Measurements from ENCODE around the gene GID4. TPM values are rescaled to one million over a fixed set of nuclear protein-coding genes. Genes with fewer than 3 reads are reported as not detected.

GID4 gene
- total RNA-seq, 6 donors from 2014 or later: 6.3 to 17.1 (median 9.8) TPM

GRCh38 chr17:18019838-18020154 is 19.4 kb upstream of the GID4 start:
- WGBS, 2 donors: 88 to 95% methylated on average over 2 of the region's 2 CpGs

GRCh38 chr17:18020971-18021370 is 18.2 kb upstream of the GID4 start:
- H3K36me3 ChIP-seq: peaks cover 0 to 46% (median 23%) of the 10 kb centered on the region in 4 donors
- DNase-seq: no peak

More at GRCh38 chr17:18019838-18020154, 19.4 kb upstream of the GID4 start:
- no peaks in the 10 kb centered on the region for H3K27me3 ChIP-seq
- H3K36me3 ChIP-seq: peaks cover 0 to 56% (median 32%) of the 10 kb centered on the region in 4 donors
- DNase-seq (no peak), ATAC-seq (ENCODE audit: low FRiP score in 2 of 2) (no peak)
- H3K27ac ChIP-seq: no peak overlapping the region
- TF ChIP-seq POLR2A (IDR thresholded peaks at IDR 0.05): no peak
- TF ChIP-seq POLR2AphosphoS5 (IDR thresholded peaks at IDR 0.05): no peak
- no peak for TF ChIP-seq CTCF (IDR thresholded peaks at IDR 0.05)
- TF ChIP-seq EP300 (IDR thresholded peaks at IDR 0.05): no peak
- H3K9me3 ChIP-seq: no peaks in the 10 kb centered on the region
- no peak overlapping the region for H3K4me3 ChIP-seq
- no peaks in the 10 kb centered on the region for H3K4me1 ChIP-seq

GRCh38 chr17:18021372-18021771 is 17.8 kb upstream of the GID4 start:
- DNase-seq: no peak
- no peaks in the 10 kb centered on the region for H3K27me3 ChIP-seq
- no peak overlapping the region for H3K4me3 ChIP-seq
- peaks cover 0 to 42% (median 22%) of the 10 kb centered on the region in 4 donors for H3K36me3 ChIP-seq
- no peak for TF ChIP-seq POLR2AphosphoS5 (IDR thresholded peaks at IDR 0.05)
- no peak for TF ChIP-seq EP300 (IDR thresholded peaks at IDR 0.05)
- TF ChIP-seq POLR2A (IDR thresholded peaks at IDR 0.05): no peak
- TF ChIP-seq CTCF (IDR thresholded peaks at IDR 0.05): no peak
- no peaks in the 10 kb centered on the region for H3K9me3 ChIP-seq
- WGBS, 2 donors: 95 to 98% methylated on average over 5 of the region's 5 CpGs
- no peak overlapping the region for H3K27ac ChIP-seq
- no peak for ATAC-seq (ENCODE audit: low FRiP score in 2 of 2)
- H3K4me1 ChIP-seq: peaks cover 0 to 3% (median under 1%) of the 10 kb centered on the region in 4 donors

More at GRCh38 chr17:18020971-18021370, 18.2 kb upstream of the GID4 start:
- H3K4me3 ChIP-seq: no peak overlapping the region
- TF ChIP-seq CTCF (IDR thresholded peaks at IDR 0.05) (no peak), POLR2A (IDR thresholded peaks at IDR 0.05) (no peak), EP300 (IDR thresholded peaks at IDR 0.05) (no peak), POLR2AphosphoS5 (IDR thresholded peaks at IDR 0.05) (no peak)
- H3K27ac ChIP-seq: no peak overlapping the region
- peaks cover 0 to 3% (median 0%) of the 10 kb centered on the region in 4 donors for H3K4me1 ChIP-seq
- H3K27me3 ChIP-seq: no peaks in the 10 kb centered on the region
- no peak for ATAC-seq (ENCODE audit: low FRiP score in 2 of 2)
- WGBS, 2 donors: 94 to 100% methylated on average over 3 to 6 of the region's 6 CpGs
- H3K9me3 ChIP-seq: no peaks in the 10 kb centered on the region

GRCh38 chr17:18025241-18025944 is 13.8 kb upstream of the GID4 start:
- 65% methylated on average over 4 to 5 of the region's 5 CpGs for WGBS, 2 donors
- ATAC-seq (ENCODE audit: low FRiP score in 2 of 2) (no peak), DNase-seq (peak in 1 of 2 donors; percentile 29)
- H3K36me3 ChIP-seq: peaks cover 0 to 38% (median 20%) of the 10 kb centered on the region in 4 donors
- H3K27me3 ChIP-seq: no peaks in the 10 kb centered on the region
- TF ChIP-seq POLR2A (IDR thresholded peaks at IDR 0.05) (no peak), POLR2AphosphoS5 (IDR thresholded peaks at IDR 0.05) (no peak), CTCF (IDR thresholded peaks at IDR 0.05) (no peak), EP300 (IDR thresholded peaks at IDR 0.05) (no peak)
- H3K9me3 ChIP-seq: no peaks in the 10 kb centered on the region
- H3K4me3 ChIP-seq: no peak overlapping the region
- H3K4me1 ChIP-seq: peaks cover 0 to 4% (median 1%) of the 10 kb centered on the region in 4 donors
- peak overlapping the region in 2 of 4 donors; percentile 9 to 24 for H3K27ac ChIP-seq
